Osteoblast (primary cell): Measurements from ENCODE around the gene NID1. TPM values are rescaled to one million over a fixed set of nuclear protein-coding genes. Genes with fewer than 3 reads are reported as not detected.

Experiments
- DNase-seq: peaks from one replicate; pipeline ENCODE4 v3.0.0; 2011; ENCODE audit warnings: low spot score, mixed read lengths; ENCODE audit not compliant: insufficient read length; ENCODE audit errors: missing footprints
- H2AFZ ChIP-seq: 2 replicates; pipeline ENCODE4 v1.6.0; 2011; ENCODE audit warnings: mild to moderate bottlenecking, low read length
- H3K27ac ChIP-seq: 2 replicates; pipeline ENCODE4 v1.5.1; 2011; ENCODE audit warnings: mild to moderate bottlenecking, low read depth, low read length, moderate library complexity
- H3K27me3 ChIP-seq: 2 replicates; pipeline ENCODE4 v1.6.0; 2012; ENCODE audit warnings: mild to moderate bottlenecking, control low read depth, inconsistent platforms, low read length, moderate library complexity; ENCODE audit not compliant: insufficient read depth
- H3K36me3 ChIP-seq: 2 replicates; pipeline ENCODE4 v1.5.1; 2011; ENCODE audit warnings: mild to moderate bottlenecking, low read length, control low read depth, moderate library complexity; ENCODE audit not compliant: insufficient read depth
- H3K4me1 ChIP-seq: 2 replicates; pipeline ENCODE4 v1.5.1; 2011; ENCODE audit warnings: mild to moderate bottlenecking, low read length, control low read depth, moderate library complexity; ENCODE audit not compliant: insufficient read depth
- H3K4me2 ChIP-seq: 2 replicates; pipeline ENCODE4 v1.6.0; 2011; ENCODE audit warnings: mild to moderate bottlenecking, low read length; ENCODE audit not compliant: insufficient read depth
- H3K4me3 ChIP-seq: fragments of 200-600 bp; sonication (generic); 3 replicates; pipeline ENCODE4 v1.5.1; 2012; ENCODE audit warnings: mild to moderate bottlenecking, low read length, inconsistent platforms; ENCODE audit not compliant: insufficient read depth
- H3K79me2 ChIP-seq: 2 replicates; pipeline ENCODE4 v1.6.0; 2012; ENCODE audit warnings: mild to moderate bottlenecking, low read length, control low read depth, inconsistent platforms; ENCODE audit not compliant: insufficient read depth
- H3K9me3 ChIP-seq: 2 replicates; pipeline ENCODE4 v1.5.1; 2011; ENCODE audit warnings: low read depth, low read length, control low read depth
- H4K20me1 ChIP-seq: 2 replicates; pipeline ENCODE4 v1.6.0; 2012; ENCODE audit warnings: mild to moderate bottlenecking, low read length, control low read depth; ENCODE audit not compliant: insufficient read depth
- total RNA-seq: library from RNA; depleted of rRNA; stranded (reverse); fragments of >200 nt; gene quantifications from 2 replicates; pipeline ENCODE4 v1.2.3, GENCODE V29; 2012
- TF ChIP-seq, protein P1 (sequence below): IDR thresholded peaks from 2 replicates; pipeline ENCODE4 v1.5.1; 2011; ENCODE audit warnings: mild to moderate bottlenecking, low read depth, low read length, moderate library complexity; ENCODE audit errors: extremely low read depth

Gene NID1
- total RNA-seq, 1 donor: 40.2 TPM

- no peak overlapping the region for H3K4me2 ChIP-seq
- H3K9me3 ChIP-seq: peaks cover 3% of the 10 kb centered on the region
- DNase-seq: no peak
- TF ChIP-seq, protein P1, sequence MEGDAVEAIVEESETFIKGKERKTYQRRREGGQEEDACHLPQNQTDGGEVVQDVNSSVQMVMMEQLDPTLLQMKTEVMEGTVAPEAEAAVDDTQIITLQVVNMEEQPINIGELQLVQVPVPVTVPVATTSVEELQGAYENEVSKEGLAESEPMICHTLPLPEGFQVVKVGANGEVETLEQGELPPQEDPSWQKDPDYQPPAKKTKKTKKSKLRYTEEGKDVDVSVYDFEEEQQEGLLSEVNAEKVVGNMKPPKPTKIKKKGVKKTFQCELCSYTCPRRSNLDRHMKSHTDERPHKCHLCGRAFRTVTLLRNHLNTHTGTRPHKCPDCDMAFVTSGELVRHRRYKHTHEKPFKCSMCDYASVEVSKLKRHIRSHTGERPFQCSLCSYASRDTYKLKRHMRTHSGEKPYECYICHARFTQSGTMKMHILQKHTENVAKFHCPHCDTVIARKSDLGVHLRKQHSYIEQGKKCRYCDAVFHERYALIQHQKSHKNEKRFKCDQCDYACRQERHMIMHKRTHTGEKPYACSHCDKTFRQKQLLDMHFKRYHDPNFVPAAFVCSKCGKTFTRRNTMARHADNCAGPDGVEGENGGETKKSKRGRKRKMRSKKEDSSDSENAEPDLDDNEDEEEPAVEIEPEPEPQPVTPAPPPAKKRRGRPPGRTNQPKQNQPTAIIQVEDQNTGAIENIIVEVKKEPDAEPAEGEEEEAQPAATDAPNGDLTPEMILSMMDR: no peak
- H4K20me1 ChIP-seq: no peaks in the 10 kb centered on the region
- no peaks in the 10 kb centered on the region for H3K36me3 ChIP-seq
- no peak overlapping the region for H3K27ac ChIP-seq
- no peak overlapping the region for H3K4me3 ChIP-seq
- H3K4me1 ChIP-seq: no peaks in the 10 kb centered on the region
- peaks cover 10% of the 10 kb centered on the region for H3K27me3 ChIP-seq
- H2AFZ ChIP-seq: no peak overlapping the region
- H3K79me2 ChIP-seq: no peaks in the 10 kb centered on the region
Measured at GRCh38 chr1:236101233-236102200, 36.6 kb upstream of the NID1 start.

- no peak overlapping the region for H2AFZ ChIP-seq
- no peak overlapping the region for H3K4me3 ChIP-seq
- no peaks in the 10 kb centered on the region for H3K36me3 ChIP-seq
- H4K20me1 ChIP-seq: no peaks in the 10 kb centered on the region
- TF ChIP-seq, protein P1: no peak
- H3K4me1 ChIP-seq: no peaks in the 10 kb centered on the region
- H3K27me3 ChIP-seq: peaks cover 10% of the 10 kb centered on the region
- DNase-seq: no peak
- H3K79me2 ChIP-seq: no peaks in the 10 kb centered on the region
- peaks cover 3% of the 10 kb centered on the region for H3K9me3 ChIP-seq
- H3K4me2 ChIP-seq: no peak overlapping the region
- H3K27ac ChIP-seq: no peak overlapping the region
Measured at GRCh38 chr1:236100799-236101198, 35.9 kb upstream of the NID1 start.

DNA sequence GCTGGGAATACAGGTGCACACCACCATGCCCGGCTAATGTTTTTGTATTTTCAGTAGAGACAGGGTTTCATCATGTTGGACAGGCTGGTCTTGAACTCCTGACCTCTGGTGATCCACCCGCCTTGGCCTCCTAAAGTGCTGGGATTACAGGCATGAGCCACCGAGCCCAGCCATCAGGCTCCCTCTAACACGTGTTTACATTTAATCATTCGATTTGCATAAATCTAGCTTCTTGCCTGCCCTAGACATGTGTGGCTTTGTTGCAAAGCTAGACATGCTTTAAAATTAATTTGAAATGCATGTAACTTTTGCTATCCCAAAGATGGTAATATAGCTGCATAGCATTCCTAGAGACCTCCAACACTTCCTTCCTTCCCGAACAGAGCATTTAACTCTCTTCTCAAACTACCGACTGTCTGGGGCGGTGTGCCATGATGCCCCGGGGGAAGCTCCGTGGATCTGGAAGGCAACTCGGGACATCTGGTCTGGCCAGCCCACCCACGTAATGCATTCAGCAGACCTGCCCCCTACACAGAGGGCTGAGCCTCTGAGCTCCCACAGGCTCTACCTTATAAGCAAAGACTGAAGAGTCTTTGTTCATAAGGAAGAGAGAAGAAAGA is 34.6 kb upstream of the NID1 start:
- DNase-seq: no peak

More for the DNA sequence above, 34.6 kb upstream of the NID1 start:
- Histone ChIP-seq H4K20me1 (no peaks in the 10 kb centered on the region), H3K4me3 (no peak overlapping the region), H2AFZ (no peak overlapping the region), H3K27me3 (peaks cover 10% of the 10 kb centered on the region), H3K79me2 (no peaks in the 10 kb centered on the region), H3K4me1 (no peaks in the 10 kb centered on the region), H3K27ac (no peak overlapping the region), H3K9me3 (peaks cover 3% of the 10 kb centered on the region), H3K4me2 (no peak overlapping the region), H3K36me3 (no peaks in the 10 kb centered on the region)
- TF ChIP-seq, protein P1: no peak
